GM03348 (cell line): ENCODE data around the gene INPP5F.
"Not testable (repeated sequence)": the region's sequence is repeated elsewhere in the genome, so short reads cannot be mapped to it uniquely, and the experiment has no call there.

Experiments
- DNase-seq: peaks from one replicate; pipeline ENCODE4 v3.0.0; 2012; ENCODE audit warnings: low spot score

INPP5F gene

GRCh38 chr10:119740096-119740495 lies 14.2 kb downstream of the INPP5F start:
- no peak for DNase-seq

- peak; percentile 42 for DNase-seq
Observed at GRCh38 chr10:119742947-119743648, 17.2 kb downstream of the INPP5F start.

GRCh38 chr10:119747940-119748339 lies 22.1 kb downstream of the INPP5F start:
- no peak for DNase-seq

- no peak for DNase-seq
Observed at GRCh38 chr10:119748871-119749270, 23.0 kb downstream of the INPP5F start.

- no peak for DNase-seq
Observed at GRCh38 chr10:119749455-119749854, 23.6 kb downstream of the INPP5F start.

GRCh38 chr10:119750391-119751230 lies 24.8 kb downstream of the INPP5F start:
- DNase-seq = peak; percentile 80

- no peak for DNase-seq
Observed at GRCh38 chr10:119753309-119753708, 27.5 kb downstream of the INPP5F start.

GRCh38 chr10:119754085-119754484 lies 28.2 kb downstream of the INPP5F start:
- no peak for DNase-seq

- DNase-seq = no peak
Observed at GRCh38 chr10:119754936-119755335, 29.1 kb downstream of the INPP5F start.

GRCh38 chr10:119755446-119755845 lies 29.6 kb downstream of the INPP5F start:
- DNase-seq = peak; percentile 18

- DNase-seq = no peak
Observed at GRCh38 chr10:119758448-119759195, 32.8 kb downstream of the INPP5F start.

GRCh38 chr10:119759832-119760231 lies 34.0 kb downstream of the INPP5F start:
- no peak for DNase-seq

- DNase-seq = peak; percentile 79
Observed at GRCh38 chr10:119761106-119761505, 35.3 kb downstream of the INPP5F start.

GRCh38 chr10:119762035-119762434 lies 36.2 kb downstream of the INPP5F start:
- no peak for DNase-seq

GRCh38 chr10:119762805-119763798 lies 37.3 kb downstream of the INPP5F start:
- DNase-seq = no peak

- no peak for DNase-seq
Observed at GRCh38 chr10:119768455-119769094, 42.7 kb downstream of the INPP5F start.

GRCh38 chr10:119769886-119770285 lies 44.0 kb downstream of the INPP5F start:
- peak; percentile 62 for DNase-seq

GRCh38 chr10:119770928-119771327 lies 45.1 kb downstream of the INPP5F start:
- DNase-seq = peak; percentile 37

- DNase-seq = no peak
Observed at GRCh38 chr10:119772334-119772733, 46.5 kb downstream of the INPP5F start.

GRCh38 chr10:119773041-119773440 lies 47.2 kb downstream of the INPP5F start:
- not testable (repeated sequence) for DNase-seq

- DNase-seq = no peak
Observed at GRCh38 chr10:119775529-119775928, 49.7 kb downstream of the INPP5F start.
